Activated naive CD4-positive, alpha-beta T cell treated with anti-CD3 and anti-CD28 coated beads, Interleukin-2, amount 10 ng/mL, durations not matched to agents 7 days and 5 days (primary cell): ENCODE results near the gene SEMA6B.
A peak's percentile ranks its signal among the peaks of the same experiment; 100 is the strongest.

Source experiments
- CTCF ChIA-PET: fragments of 350-600 bp; sonication (Branson Sonifier 250); formaldehyde crosslinking; loops from one replicate; lab custom pipeline; 2021; ENCODE audit warnings: antibody characterized with exemption; lab: Charles Lee
- DNase-seq: peaks from one replicate; pipeline ENCODE4 v3.0.0-alpha.2; 2020
- H3K27ac Mint-ChIP-seq: one replicate; pipeline ENCODE4 v1.8.0; 2021; ENCODE audit warnings: mild to moderate bottlenecking, moderate library complexity, mixed read lengths
- H3K27me3 Mint-ChIP-seq: one replicate; pipeline ENCODE4 v1.8.0; 2021; ENCODE audit warnings: mild to moderate bottlenecking, mixed read lengths
- H3K36me3 Mint-ChIP-seq: one replicate; pipeline ENCODE4 v1.8.0; 2021; ENCODE audit warnings: mixed read lengths
- H3K4me1 Mint-ChIP-seq: one replicate; pipeline ENCODE4 v1.8.0; 2021; ENCODE audit warnings: mixed read lengths
- H3K4me3 Mint-ChIP-seq: one replicate; pipeline ENCODE4 v1.8.0; 2021; ENCODE audit warnings: mild to moderate bottlenecking, moderate library complexity, mixed read lengths
- H3K9me3 Mint-ChIP-seq: one replicate; pipeline ENCODE4 v1.8.0; 2021; ENCODE audit warnings: mixed read lengths

The SEMA6B gene

DNA sequence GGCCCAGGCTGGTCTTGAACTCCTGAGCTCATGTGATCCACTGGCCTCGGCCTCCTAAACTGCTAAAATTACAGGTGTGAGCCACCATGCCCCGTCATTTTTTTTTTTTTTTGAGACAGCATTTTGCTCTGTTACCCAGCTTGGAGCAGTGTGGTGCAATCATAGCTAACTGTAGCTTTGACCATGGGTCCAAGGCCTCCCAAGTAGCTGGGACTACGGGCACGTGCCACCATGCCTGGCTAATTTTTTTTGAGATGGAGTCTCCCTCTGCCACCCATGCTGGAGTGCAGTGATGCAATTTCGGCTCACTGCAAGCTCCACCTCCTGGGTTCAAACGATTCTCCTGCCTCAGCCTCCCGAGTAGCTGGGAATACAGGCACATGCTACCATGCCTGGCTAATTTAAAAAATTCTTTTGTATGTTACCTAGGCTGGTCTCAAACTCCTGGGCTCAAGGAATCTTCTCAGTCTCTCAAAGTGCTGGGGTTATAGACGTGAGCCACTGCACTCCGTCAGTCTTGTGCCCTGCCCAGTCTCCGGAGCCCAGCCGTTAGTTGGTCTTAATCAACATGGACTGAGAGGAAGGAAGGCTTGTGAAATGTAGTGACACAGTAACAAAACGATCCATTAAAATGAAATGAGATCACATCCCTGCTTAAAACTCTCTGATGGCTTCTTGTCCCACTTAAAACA lies 18.2 kb downstream of the SEMA6B start:
- CTCF ChIA-PET: no interaction called here

GRCh38 chr19:4539693-4540581 lies 19.5 kb downstream of the SEMA6B start, which contains the start of gene LRG1:
Gene LRG1 (minus strand): TSS chr19:4540036. CDS start chr19:4540013, 23 bp downstream.
- DNase-seq: no peak
- Mint-ChIP-seq H3K27me3 (peaks cover 35% of the 10 kb centered on the region), H3K9me3 (peaks cover 3% of the 10 kb centered on the region), H3K4me1 (peaks cover 8% of the 10 kb centered on the region), H3K27ac (no peak within 1 kb of the TSS), H3K4me3 (no peak within 1 kb of the TSS), H3K36me3 (no peaks in the 10 kb centered on the region)
- CTCF ChIA-PET: interaction anchor here (1.4 to 1.8 kb wide), 2 partner anchors 15 to 93 kb away, joined by 4 to 7 read pairs; no protein-coding TSS in a partner anchor

More for the DNA sequence above, 18.2 kb downstream of the SEMA6B start:
- no peak overlapping the region for H3K4me3 Mint-ChIP-seq
- H3K9me3 Mint-ChIP-seq: peaks cover 3% of the 10 kb centered on the region
- H3K4me1 Mint-ChIP-seq: peaks cover 6% of the 10 kb centered on the region
- H3K27ac Mint-ChIP-seq: no peak overlapping the region
- H3K36me3 Mint-ChIP-seq: no peaks in the 10 kb centered on the region
- H3K27me3 Mint-ChIP-seq: peaks cover 23% of the 10 kb centered on the region
- DNase-seq: no peak

DNA sequence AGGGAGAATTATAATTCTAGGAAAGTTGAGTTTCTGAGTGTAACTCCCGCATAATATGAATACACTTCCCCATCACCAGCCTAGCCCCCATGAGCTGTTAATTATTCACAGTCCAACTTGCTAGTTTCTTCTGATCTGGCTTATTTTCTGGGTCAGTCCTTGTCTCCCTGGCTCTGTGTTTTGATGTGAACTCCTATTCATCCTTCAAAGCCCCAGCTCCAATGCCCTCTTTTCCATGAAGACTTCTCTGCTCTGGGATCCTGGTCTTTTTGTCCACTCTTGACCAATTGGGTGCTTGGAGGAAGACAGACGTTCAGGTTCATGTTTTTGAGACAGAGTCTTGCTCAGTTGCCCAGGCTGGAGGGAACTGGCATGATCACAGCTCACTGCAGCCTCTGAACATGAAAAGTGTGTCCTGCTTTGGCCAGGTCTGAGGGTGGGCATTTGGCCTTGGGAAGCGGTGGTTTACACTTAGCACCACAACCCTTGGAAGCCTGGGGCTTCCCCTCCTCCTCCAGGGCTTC lies 20.3 kb downstream of the SEMA6B start:
- peaks cover 3% of the 10 kb centered on the region for H3K9me3 Mint-ChIP-seq
- H3K36me3 Mint-ChIP-seq: no peaks in the 10 kb centered on the region
- CTCF ChIA-PET: interaction anchor here (1.4 to 1.8 kb wide), 2 partner anchors 14 to 94 kb away, joined by 4 to 7 read pairs; no protein-coding TSS in a partner anchor
- no peak for DNase-seq
- H3K27ac Mint-ChIP-seq: no peak overlapping the region
- peaks cover 8% of the 10 kb centered on the region for H3K4me1 Mint-ChIP-seq
- H3K27me3 Mint-ChIP-seq: peaks cover 42% of the 10 kb centered on the region
- no peak overlapping the region for H3K4me3 Mint-ChIP-seq

- Mint-ChIP-seq H3K27me3 (peaks cover 48% of the 10 kb centered on the region), H3K27ac (no peak overlapping the region)
Measured at GRCh38 chr19:4538601-4538954, 20.9 kb downstream of the SEMA6B start.

DNA sequence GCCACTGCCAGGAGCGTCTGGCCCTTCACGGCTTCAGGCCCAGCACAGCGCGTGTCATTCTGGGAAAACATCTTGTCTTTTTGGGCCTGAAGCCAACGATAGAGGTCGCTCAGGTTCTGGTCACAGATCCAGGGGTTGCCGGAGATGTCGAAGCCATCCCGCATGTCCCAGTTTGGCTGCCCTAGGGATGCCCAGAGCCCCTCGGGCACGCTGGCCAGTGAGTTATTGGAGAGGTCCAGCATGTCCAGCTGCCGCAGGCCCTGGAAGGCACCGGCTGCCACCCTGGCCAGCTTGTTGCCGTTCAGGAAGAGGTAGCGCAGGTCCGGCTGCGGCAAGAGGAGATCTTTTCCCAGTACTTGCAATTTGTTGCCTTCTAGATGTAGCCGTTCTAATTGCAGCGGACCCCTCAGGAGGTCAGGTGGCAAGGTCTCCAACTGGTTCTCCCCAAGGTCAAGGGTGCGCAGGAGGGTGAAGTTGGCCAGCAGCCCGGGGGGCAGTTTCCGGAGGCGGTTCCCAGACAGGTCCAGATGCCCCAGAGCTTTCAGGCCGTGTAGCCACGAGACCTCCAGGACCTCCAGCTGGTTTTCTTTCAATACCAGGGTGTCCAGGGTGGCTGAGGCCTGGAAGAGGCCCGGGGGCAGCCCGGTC lies 21.4 kb downstream of the SEMA6B start:
- CTCF ChIA-PET: interaction anchor here (1.8 kb wide), 1 partner anchor 13 kb away, joined by 7 read pairs; no protein-coding TSS in a partner anchor
- peaks cover 3% of the 10 kb centered on the region for H3K9me3 Mint-ChIP-seq
- H3K27ac Mint-ChIP-seq: no peak overlapping the region
- H3K4me3 Mint-ChIP-seq: no peak overlapping the region
- peaks cover 8% of the 10 kb centered on the region for H3K4me1 Mint-ChIP-seq
- peaks cover 53% of the 10 kb centered on the region for H3K27me3 Mint-ChIP-seq
- no peak for DNase-seq
- no peaks in the 10 kb centered on the region for H3K36me3 Mint-ChIP-seq

More at GRCh38 chr19:4538601-4538954, 20.9 kb downstream of the SEMA6B start:
- peaks cover 3% of the 10 kb centered on the region for H3K9me3 Mint-ChIP-seq
- H3K36me3 Mint-ChIP-seq: no peaks in the 10 kb centered on the region
- H3K4me1 Mint-ChIP-seq: peaks cover 8% of the 10 kb centered on the region
- DNase-seq: no peak
- CTCF ChIA-PET: interaction anchor here (1.8 kb wide), 1 partner anchor 13 kb away, joined by 7 read pairs; no protein-coding TSS in a partner anchor
- no peak overlapping the region for H3K4me3 Mint-ChIP-seq

GRCh38 chr19:4536798-4537197 lies 22.7 kb downstream of the SEMA6B start:
- Mint-ChIP-seq H3K36me3 (no peaks in the 10 kb centered on the region), H3K9me3 (peaks cover 3% of the 10 kb centered on the region), H3K4me1 (peaks cover 8% of the 10 kb centered on the region), H3K4me3 (no peak overlapping the region), H3K27ac (no peak overlapping the region), H3K27me3 (peaks cover 60% of the 10 kb centered on the region)
- CTCF ChIA-PET: no interaction called here
- DNase-seq: no peak

- Mint-ChIP-seq H3K4me1 (peaks cover 5% of the 10 kb centered on the region), H3K27ac (no peak within 1 kb of the TSS), H3K9me3 (no peaks in the 10 kb centered on the region), H3K36me3 (no peaks in the 10 kb centered on the region), H3K4me3 (no peak within 1 kb of the TSS), H3K27me3 (peaks cover 76% of the 10 kb centered on the region)
- CTCF ChIA-PET: interaction anchor here (0.6 to 1.6 kb wide), 5 partner anchors 10 to 1621 kb away, joined by 3 to 8 read pairs (median 4); no protein-coding TSS in a partner anchor
- peak; percentile 52 for DNase-seq
Measured at GRCh38 chr19:4534836-4535658, 24.4 kb downstream of the SEMA6B start, which contains the start of gene PLIN5. Gene PLIN5 (minus strand): TSS chr19:4535224. CDS start chr19:4534074, 1,150 bp downstream.

GRCh38 chr19:4533835-4534424 lies 25.6 kb downstream of the SEMA6B start:
- CTCF ChIA-PET: interaction anchor here (1.0 to 1.6 kb wide), 2 partner anchors 9 to 275 kb away, joined by 3 to 4 read pairs; no protein-coding TSS in a partner anchor
- Mint-ChIP-seq H3K36me3 (no peaks in the 10 kb centered on the region), H3K4me3 (no peak overlapping the region), H3K27me3 (peaks cover 78% of the 10 kb centered on the region), H3K27ac (no peak overlapping the region), H3K9me3 (no peaks in the 10 kb centered on the region), H3K4me1 (peaks cover 2% of the 10 kb centered on the region)
- no peak for DNase-seq

DNA sequence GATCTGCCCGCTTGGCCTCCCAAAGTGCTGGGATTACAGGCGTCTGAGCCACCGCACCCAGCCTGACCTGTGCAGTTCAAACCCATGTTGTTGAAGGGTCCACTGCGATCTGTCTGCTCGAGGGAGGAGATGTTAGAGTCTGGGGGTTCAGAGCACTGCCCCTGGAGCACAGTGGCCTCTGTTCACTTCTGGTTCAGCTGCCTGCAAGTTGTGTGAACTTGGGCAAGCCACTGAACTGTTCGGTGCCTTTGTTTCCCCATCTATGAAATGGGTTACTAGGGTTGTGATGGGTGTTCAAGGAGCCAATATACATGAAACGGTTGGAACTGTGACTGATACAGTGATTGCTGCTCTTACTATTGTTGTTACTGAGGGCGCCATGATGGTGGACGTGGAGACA lies 26.1 kb downstream of the SEMA6B start:
- Mint-ChIP-seq H3K4me1 (peaks cover 2% of the 10 kb centered on the region), H3K36me3 (no peaks in the 10 kb centered on the region), H3K27ac (no peak overlapping the region), H3K4me3 (no peak overlapping the region), H3K27me3 (peaks cover 72% of the 10 kb centered on the region), H3K9me3 (no peaks in the 10 kb centered on the region)
- CTCF ChIA-PET: no interaction called here
- no peak for DNase-seq

DNA sequence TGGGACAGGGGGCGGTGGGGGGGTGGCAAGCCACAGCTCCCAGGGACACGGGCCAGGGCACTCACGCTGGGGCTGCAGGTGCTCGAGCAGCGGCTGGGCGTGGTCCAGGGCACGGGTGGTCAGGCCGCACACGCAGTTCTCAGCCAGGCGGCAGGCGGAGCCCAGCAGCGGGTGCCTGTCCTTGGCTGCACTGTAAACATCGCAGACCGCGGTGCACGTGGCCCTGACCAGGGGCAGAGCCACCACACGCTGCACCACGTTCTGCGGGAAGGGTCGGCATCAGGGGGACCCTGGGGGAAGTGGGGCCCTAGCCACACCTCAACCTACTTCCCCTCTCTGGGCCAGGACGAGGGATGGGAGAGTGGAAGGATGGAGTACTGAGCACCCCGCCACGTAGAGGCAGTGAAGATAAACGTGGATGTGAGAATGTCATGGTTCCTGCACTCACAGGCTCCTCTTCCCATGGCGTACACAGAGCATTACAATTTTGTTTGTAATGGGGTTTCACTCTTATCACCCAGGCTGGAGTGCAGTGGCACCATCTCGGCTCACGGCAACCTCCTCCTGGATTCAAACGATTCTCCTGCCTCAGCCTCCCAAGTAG lies 27.8 kb downstream of the SEMA6B start:
- Mint-ChIP-seq H3K4me1 (peaks cover 2% of the 10 kb centered on the region), H3K27ac (no peak overlapping the region), H3K27me3 (peaks cover 60% of the 10 kb centered on the region), H3K4me3 (no peak overlapping the region), H3K36me3 (no peaks in the 10 kb centered on the region), H3K9me3 (no peaks in the 10 kb centered on the region)
- CTCF ChIA-PET: interaction anchor here (1.0 kb wide), 1 partner anchor 9 kb away, joined by 3 read pairs; no protein-coding TSS in a partner anchor
- no peak for DNase-seq

DNA sequence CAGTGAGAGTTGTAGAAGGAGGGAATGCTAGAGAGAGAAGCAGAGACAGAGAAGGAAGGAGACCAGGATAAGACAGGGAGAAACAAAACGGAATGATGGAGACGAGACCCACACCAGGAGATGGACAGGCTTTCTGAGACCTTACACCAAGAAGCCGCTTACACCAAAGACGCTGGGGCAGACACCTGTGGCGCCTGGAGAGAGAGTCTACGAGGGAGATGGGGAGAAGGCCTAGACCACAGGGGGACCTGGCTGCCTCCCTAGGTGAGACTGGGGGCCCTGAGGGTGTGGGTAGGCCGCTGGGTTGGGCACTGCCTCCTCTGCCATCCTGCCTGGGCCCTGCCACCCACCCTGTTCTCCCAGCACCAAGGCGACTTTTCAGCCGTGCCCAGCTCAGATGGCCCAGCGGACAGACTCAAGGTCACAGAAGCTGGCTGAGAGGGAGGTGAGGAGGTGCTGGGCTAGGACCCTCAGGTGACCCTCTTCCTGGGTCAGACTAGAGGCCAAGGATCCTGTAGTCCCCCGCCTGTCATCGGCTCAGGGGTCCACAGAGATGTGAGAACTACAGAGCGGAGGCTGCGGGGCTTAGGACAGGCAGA lies 29.5 kb downstream of the SEMA6B start:
- no peaks in the 10 kb centered on the region for H3K9me3 Mint-ChIP-seq
- no peaks in the 10 kb centered on the region for H3K4me1 Mint-ChIP-seq
- no peak overlapping the region for H3K4me3 Mint-ChIP-seq
- CTCF ChIA-PET: no interaction called here
- H3K27ac Mint-ChIP-seq: no peak overlapping the region
- H3K27me3 Mint-ChIP-seq: peaks cover 46% of the 10 kb centered on the region
- H3K36me3 Mint-ChIP-seq: no peaks in the 10 kb centered on the region
- DNase-seq: no peak

- no peaks in the 10 kb centered on the region for H3K9me3 Mint-ChIP-seq
- no peak for DNase-seq
- no peaks in the 10 kb centered on the region for H3K36me3 Mint-ChIP-seq
- H3K4me3 Mint-ChIP-seq: no peak overlapping the region
- peaks cover 35% of the 10 kb centered on the region for H3K27me3 Mint-ChIP-seq
- CTCF ChIA-PET: interaction anchor here (1.2 kb wide), 1 partner anchor 262 kb away, joined by 4 read pairs; no protein-coding TSS in a partner anchor
- no peak overlapping the region for H3K27ac Mint-ChIP-seq
- H3K4me1 Mint-ChIP-seq: no peaks in the 10 kb centered on the region
Measured at GRCh38 chr19:4528843-4529242, 30.6 kb downstream of the SEMA6B start.
